GM21423 (cell line): ENCODE measurements around the gene HOXC4.

Experiments used
- ATAC-seq: cut with Tn5 transposase; IDR thresholded peaks from one replicate; pipeline ENCODE4 v1.9.1; 2021; ENCODE audit warnings: mild to moderate bottlenecking, moderate library complexity; ENCODE audit not compliant: unreplicated experiment

HOXC4 gene

GRCh38 chr12:54027442-54027786 is 26.2 kb upstream of the HOXC4 start:
- ATAC-seq, result no peak

- no peak for ATAC-seq
Observed at GRCh38 chr12:54028314-54029201, 25.1 kb upstream of the HOXC4 start, which contains the start of gene HOXC6. Gene HOXC6, plus strand, starts transcription at chr12:54028440. Its CDS starts 82 bp downstream, at chr12:54028522.

DNA sequence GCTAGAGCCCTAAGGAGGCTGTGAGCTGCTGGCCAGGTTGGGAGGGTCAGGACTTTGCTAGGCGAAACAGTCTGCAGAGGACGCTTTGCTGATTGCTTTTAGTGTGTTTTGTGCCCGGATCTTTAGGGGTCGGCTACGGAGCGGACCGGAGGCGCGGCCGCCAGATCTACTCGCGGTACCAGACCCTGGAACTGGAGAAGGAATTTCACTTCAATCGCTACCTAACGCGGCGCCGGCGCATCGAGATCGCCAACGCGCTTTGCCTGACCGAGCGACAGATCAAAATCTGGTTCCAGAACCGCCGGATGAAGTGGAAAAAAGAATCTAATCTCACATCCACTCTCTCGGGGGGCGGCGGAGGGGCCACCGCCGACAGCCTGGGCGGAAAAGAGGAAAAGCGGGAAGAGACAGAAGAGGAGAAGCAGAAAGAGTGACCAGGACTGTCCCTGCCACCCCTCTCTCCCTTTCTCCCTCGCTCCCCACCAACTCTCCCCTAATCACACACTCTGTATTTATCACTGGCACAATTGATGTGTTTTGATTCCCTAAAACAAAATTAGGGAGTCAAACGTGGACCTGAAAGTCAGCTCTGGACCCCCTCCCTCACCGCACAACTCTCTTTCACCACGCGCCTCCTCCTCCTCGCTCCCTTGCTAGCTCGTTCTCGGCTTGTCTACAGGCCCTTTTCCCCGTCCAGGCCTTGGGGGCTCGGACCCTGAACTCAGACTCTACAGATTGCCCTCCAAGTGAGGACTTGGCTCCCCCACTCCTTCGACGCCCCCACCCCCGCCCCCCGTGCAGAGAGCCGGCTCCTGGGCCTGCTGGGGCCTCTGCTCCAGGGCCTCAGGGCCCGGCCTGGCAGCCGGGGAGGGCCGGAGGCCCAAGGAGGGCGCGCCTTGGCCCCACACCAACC is 23.9 kb upstream of the HOXC4 start:
- ATAC-seq, result no peak

GRCh38 chr12:54030442-54030801 is 23.2 kb upstream of the HOXC4 start:
- no peak for ATAC-seq

DNA sequence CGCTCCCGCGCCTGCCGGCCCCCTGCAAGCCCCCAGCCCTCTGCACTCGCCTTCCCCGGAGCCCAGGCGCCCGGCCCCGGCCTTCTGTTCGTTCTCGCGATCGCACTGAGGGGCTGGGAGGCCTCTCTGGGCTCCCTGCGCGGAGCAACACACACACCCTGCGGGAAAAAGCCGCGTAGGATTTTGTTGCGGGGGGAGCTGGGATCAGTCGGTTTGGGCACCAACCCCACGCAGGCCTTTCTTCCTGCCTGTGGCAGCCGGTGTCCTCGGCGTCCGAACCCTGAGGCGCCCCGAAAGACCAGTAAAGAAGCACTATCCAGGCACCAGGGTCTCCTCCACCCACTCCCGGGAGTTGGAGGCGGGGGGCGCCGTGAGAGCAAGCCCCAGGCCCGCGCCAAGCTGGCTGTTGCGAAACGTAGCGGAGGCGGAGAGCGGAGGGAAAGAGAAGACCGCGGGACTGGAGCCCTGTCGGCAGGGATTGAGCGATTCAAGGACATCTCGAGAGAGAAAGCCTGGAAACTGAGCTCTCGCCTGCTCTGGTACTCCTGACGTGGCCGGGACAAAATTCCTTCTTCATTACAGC is 22.7 kb upstream of the HOXC4 start:
- ATAC-seq, result no peak

DNA sequence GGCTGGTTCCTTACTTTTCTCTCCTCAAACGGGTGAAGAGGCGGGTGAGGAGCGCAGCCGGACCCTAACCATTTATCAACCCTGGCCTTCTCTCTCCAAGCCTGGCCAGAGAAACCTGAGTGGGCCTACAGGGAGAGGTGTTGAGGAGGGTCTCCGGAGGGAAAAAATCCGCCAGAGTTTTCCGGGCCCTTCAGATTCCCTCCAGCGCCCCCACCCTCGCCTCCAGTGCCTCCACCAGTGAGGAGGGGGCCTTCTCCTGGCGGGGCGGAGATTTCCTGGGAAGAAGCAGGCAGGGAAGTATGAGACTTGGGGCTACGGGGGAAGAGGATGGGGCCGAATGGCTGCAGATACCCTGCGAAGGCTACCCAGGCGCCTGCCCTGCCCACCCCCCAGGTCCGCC is 22.2 kb upstream of the HOXC4 start:
- no peak for ATAC-seq

GRCh38 chr12:54032086-54032619 is 21.5 kb upstream of the HOXC4 start:
- ATAC-seq, result no peak

- ATAC-seq, result no peak
Observed at GRCh38 chr12:54032627-54033100, 21.0 kb upstream of the HOXC4 start, which contains the start of gene HOXC5. Gene HOXC5, plus strand, starts transcription at chr12:54033050. Its CDS starts 73 bp downstream, at chr12:54033123.

DNA sequence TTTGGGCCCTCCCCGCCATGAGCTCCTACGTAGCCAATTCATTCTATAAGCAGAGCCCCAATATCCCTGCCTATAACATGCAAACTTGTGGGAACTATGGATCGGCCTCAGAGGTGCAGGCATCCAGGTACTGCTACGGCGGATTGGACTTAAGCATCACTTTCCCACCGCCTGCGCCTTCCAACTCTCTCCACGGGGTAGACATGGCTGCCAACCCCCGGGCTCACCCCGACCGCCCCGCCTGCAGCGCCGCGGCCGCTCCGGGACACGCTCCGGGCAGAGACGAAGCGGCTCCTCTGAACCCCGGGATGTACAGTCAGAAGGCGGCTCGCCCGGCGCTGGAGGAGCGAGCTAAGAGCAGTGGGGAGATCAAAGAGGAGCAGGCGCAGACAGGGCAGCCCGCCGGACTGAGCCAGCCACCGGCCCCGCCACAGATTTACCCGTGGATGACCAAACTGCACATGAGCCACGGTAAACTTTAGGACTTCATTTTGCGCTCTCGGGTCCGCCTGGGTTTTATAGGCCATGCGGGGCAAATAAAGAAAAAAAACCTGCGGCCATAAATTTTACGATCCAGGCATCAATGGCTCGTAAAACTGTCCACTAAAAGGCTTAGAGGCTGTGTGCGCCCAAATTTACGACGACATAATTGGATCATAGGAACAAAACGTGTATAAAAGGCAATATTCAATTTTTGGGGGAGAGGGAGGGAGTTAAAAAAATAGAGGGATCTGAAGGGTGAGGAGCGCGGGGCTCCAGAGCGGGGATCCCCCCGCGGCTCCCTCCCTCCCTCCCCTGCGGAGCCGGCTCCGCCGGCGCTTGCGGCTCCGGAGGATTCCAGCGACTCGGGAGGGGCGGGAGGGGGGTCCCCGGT is 20.3 kb upstream of the HOXC4 start:
- no peak for ATAC-seq

- no peak for ATAC-seq
Observed at GRCh38 chr12:54033980-54034784, 19.5 kb upstream of the HOXC4 start.

- no peak for ATAC-seq
Observed at GRCh38 chr12:54034785-54035310, 18.8 kb upstream of the HOXC4 start.

DNA sequence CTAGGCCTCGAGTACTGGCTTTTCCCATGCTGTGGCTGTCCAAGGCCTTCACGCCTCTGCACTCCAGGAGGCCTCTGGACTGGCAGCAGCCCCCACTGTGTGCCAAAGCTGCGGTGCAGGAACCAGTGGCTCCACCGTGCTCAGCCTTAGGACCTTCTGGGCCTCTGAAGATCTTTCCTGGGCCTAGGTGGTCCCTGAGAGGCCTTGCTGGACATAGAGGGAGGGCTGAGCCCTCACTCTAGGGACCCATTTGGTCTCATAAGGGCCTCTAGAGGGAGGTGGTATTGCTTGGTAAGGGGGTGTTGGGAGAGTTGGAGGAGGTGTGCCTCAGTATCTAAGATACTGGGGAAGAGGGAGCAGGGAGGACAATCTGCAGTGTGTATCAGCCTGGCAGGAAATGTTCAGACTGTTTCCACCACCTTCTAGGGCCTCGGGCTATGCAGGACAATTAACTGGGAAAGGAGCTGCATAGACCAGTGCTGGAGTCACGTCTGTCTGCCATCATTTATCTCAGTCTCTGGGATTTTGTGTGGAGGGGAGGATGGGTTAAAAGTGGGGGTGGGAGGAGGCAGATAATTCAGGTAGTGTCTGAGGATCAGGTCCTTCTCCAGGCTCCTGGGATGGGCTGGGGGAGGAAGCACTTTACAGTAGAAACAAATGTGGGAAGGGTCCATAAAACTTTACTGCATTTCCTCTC is 17.9 kb upstream of the HOXC4 start:
- ATAC-seq, result no peak

DNA sequence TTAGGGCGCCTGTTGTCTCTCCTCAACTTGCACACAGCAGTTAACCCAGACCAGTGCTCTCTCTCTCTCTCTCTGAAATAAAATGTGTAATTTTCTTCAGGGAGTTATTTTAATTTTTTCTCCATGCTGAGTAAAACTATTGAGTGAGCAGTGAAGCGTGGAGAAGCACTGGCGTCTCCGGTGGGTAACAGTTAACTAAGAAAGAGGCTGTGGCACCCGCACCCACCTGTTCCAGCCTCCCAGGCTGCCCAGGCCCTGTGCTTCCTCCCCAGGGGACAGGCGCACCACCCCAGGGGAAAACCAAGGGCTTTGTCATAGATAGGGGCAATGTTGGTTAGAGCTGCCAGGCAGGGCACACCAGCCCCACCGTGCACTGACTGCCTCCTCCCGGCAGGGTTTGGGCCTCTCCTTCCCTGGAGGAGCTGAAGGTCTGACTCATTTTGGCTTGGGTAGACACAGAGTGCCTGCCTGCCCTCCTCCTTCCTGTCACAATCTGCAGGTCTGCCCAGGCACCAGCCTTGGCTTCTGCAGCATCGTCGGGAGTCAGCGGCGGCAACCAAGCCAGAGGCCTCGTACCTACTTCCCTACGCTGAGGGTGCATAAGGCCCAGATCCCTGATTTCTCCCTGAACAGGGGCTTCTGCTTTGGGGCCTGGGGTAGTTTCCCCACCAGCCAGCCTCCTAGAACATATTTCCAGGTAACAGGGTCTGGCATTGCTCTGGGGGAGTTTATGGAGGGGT is 16.8 kb upstream of the HOXC4 start:
- no peak for ATAC-seq

DNA sequence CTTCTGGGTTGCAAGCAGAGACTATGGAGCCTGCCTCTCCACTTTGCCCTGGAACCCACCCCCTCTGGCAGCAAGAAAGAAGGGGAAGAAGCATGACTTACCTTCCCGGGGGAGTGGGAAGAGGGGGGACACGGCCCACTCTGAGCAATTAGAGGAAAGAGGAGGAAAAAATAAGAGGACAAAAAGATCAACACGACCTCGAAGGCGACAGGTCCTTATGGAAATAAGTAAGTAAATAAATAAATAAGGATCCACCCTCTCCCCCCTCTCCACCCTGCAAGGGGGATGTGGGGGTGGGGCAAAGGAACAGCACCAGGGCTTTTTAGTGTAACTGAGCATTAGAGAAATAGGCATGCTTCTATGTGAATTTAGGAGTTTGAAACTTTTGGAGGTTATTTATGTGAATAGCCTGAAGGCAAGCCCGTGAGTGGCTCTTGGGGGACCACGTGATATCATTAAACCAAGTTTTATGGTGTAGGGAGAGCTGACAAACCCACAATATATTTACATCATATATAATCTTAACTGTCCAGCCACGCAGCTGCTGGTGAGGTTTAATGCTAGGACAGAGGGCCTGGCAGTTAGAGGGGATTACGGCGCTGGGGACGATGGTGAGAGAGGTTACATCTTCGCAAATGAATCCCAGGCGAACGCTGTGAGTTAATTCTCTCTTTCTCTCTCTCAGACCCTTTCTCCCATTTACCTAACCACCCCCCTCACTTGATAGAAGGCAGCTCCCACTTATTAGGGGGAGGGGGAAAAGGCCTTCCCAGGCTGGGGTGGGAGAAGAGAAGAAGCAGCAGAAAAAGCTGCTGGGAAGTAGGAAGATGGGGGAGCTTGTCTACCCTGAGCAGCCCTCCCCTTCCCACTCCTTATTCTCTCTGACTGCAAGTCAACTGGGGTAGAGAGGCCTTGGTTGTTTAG is 16.0 kb upstream of the HOXC4 start:
- ATAC-seq, result no peak

DNA sequence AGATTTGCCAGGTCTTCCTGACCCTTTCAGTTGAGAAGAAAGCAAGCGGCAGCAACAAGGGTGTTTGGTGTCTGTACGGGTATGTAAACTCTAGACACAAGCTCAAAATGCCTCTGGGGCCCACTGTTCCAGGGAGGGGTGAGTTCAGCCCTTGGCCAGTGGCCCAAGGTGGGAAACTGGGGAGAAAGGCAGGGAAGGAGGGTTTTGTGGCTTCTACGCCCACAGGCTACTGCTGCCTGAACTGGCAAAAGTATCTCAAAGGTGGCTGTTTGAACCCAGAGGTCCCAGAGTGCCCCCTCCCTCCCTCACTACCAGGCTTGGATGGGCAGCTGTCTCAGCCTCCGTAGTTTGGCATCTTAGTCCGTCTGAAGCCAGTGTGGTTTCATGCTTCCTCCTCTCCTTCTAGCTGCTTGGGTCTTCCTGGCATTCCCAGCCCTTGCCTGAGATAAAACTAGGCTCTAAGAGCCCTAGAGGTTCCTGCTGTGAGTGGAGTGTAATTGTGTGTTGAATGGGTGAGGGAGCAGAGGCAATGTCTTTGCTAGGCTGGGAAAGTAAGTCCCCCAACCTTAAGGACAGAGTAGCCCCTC is 15.3 kb upstream of the HOXC4 start:
- no peak for ATAC-seq

DNA sequence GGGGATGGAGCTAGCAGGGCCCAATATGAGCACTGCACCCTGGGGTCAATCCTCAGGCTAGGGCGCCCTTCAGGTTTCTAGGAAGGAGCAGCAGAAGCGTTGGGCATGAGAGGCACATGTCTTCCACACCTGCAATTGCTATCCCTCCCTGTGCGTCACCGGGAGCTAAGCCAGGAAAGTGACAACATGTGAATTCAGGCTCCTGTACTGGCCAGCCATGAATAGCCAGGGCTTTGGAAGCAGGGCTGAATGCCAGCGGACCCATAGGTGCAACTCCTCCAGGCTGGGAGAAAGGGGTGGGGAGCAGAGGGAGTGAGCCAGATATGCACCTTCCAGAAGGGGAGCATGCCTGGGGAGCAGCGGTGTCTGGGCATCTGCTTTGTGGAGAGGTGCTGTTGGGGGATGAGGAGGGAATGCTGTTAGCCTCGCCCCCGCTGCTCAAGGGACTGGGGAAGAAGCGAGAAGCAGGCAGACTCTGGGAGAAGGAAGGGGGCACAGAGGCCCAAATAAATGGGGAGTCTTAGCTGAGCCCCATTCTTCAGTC is 14.7 kb upstream of the HOXC4 start:
- ATAC-seq, result no peak
